ENCODE data around the gene FAM209B.

FAM209B gene

DNA sequence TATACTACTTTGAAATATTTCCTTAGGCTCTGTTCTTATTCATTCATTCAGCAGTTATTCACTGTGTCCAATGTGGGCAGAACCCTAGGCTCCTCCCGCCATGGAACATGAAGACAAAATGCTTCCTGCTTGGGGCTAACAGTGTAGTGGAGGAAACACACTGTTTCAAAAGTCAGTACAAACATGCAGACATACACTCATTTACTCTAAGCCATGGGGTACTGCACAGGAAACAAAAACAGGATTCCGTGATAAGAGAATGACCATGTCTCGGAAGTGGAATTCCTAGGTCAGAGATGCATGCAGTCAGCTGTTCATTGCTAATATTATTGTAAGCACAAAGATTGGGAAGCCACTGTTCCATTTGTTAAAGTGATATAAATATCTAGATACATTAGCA lies 26.9 kb upstream of the FAM209B start:
- Histone ChIP-seq H3K4me2 (ENCODE audit: low read length) (no peak overlapping the region), H3K4me1 (ENCODE audit: insufficient read depth, low read length, severe bottlenecking) (no peaks in the 10 kb centered on the region), H3K9ac (ENCODE audit: low read length) (no peak overlapping the region), H3K27me3 (ENCODE audit: insufficient read depth, low read length) (no peaks in the 10 kb centered on the region), H2AFZ (ENCODE audit: low read length) (no peak overlapping the region), H4K20me1 (ENCODE audit: insufficient read depth, low read length) (no peaks in the 10 kb centered on the region), H3K36me3 (ENCODE audit: insufficient read depth, low read length) (peaks cover 8% of the 10 kb centered on the region; the same call in 1 of the 2 replicates), H3K9me3 (ENCODE audit: low read length) (no peaks in the 10 kb centered on the region), H3F3A (ENCODE audit: insufficient read depth, low read length) (no peaks in the 10 kb centered on the region), H3K27ac (ENCODE audit: low read depth, low read length, poor library complexity, severe bottlenecking) (no peak overlapping the region), H3K4me3 (ENCODE audit: low read depth, low read length, poor library complexity, severe bottlenecking) (no peak overlapping the region), H3K79me2 (ENCODE audit: insufficient read depth, low read length) (no peaks in the 10 kb centered on the region), H3K9me2 (ENCODE audit: low read depth, low read length) (no peaks in the 10 kb centered on the region)
- TF ChIP-seq, protein P1, sequence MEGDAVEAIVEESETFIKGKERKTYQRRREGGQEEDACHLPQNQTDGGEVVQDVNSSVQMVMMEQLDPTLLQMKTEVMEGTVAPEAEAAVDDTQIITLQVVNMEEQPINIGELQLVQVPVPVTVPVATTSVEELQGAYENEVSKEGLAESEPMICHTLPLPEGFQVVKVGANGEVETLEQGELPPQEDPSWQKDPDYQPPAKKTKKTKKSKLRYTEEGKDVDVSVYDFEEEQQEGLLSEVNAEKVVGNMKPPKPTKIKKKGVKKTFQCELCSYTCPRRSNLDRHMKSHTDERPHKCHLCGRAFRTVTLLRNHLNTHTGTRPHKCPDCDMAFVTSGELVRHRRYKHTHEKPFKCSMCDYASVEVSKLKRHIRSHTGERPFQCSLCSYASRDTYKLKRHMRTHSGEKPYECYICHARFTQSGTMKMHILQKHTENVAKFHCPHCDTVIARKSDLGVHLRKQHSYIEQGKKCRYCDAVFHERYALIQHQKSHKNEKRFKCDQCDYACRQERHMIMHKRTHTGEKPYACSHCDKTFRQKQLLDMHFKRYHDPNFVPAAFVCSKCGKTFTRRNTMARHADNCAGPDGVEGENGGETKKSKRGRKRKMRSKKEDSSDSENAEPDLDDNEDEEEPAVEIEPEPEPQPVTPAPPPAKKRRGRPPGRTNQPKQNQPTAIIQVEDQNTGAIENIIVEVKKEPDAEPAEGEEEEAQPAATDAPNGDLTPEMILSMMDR (IDR thresholded peaks at IDR 0.05; ENCODE audit: low read length) = no peak
- no peak for TF ChIP-seq EZH2 (IDR thresholded peaks at IDR 0.05; ENCODE audit: borderline replicate concordance, low read length)

- no peaks in the 10 kb centered on the region for H4K20me1 ChIP-seq (ENCODE audit: insufficient read depth, low read length)
- TF ChIP-seq EZH2 (IDR thresholded peaks at IDR 0.05; ENCODE audit: borderline replicate concordance, low read length) = no peak
- TF ChIP-seq, protein P1 (IDR thresholded peaks at IDR 0.05; ENCODE audit: low read length) = no peak
- no peaks in the 10 kb centered on the region for H3K4me1 ChIP-seq (ENCODE audit: insufficient read depth, low read length, severe bottlenecking)
These were observed 21.1 kb upstream of the FAM209B start for GRCh38 chr20:56511926-56512325.

GRCh38 chr20:56513161-56514150 lies 19.6 kb upstream of the FAM209B start:
- TF ChIP-seq EZH2 (IDR thresholded peaks at IDR 0.05; ENCODE audit: borderline replicate concordance, low read length) = no peak
- TF ChIP-seq, protein P1 (IDR thresholded peaks at IDR 0.05; ENCODE audit: low read length) = no peak
- no peaks in the 10 kb centered on the region for H3K9me2 ChIP-seq (ENCODE audit: low read depth, low read length)
- H3F3A ChIP-seq (ENCODE audit: insufficient read depth, low read length) = no peaks in the 10 kb centered on the region
- no peak overlapping the region for H3K4me2 ChIP-seq (ENCODE audit: low read length)
- H3K9ac ChIP-seq (ENCODE audit: low read length) = no peak overlapping the region
- H3K9me3 ChIP-seq (ENCODE audit: low read length) = no peaks in the 10 kb centered on the region
- no peak overlapping the region for H2AFZ ChIP-seq (ENCODE audit: low read length)
- no peaks in the 10 kb centered on the region for H4K20me1 ChIP-seq (ENCODE audit: insufficient read depth, low read length)
- peaks cover 32% of the 10 kb centered on the region for H3K36me3 ChIP-seq (ENCODE audit: insufficient read depth, low read length)
- H3K4me1 ChIP-seq (ENCODE audit: insufficient read depth, low read length, severe bottlenecking) = no peaks in the 10 kb centered on the region
- no peaks in the 10 kb centered on the region for H3K27me3 ChIP-seq (ENCODE audit: insufficient read depth, low read length)
- H3K27ac ChIP-seq (ENCODE audit: low read depth, low read length, poor library complexity, severe bottlenecking) = no peak overlapping the region
- no peaks in the 10 kb centered on the region for H3K79me2 ChIP-seq (ENCODE audit: insufficient read depth, low read length)
- no peak overlapping the region for H3K4me3 ChIP-seq (ENCODE audit: low read depth, low read length, poor library complexity, severe bottlenecking)

More at GRCh38 chr20:56511926-56512325, 21.1 kb upstream of the FAM209B start:
- Histone ChIP-seq H3K36me3 (ENCODE audit: insufficient read depth, low read length) (peaks cover 19% of the 10 kb centered on the region; the same call in 1 of the 2 replicates), H3F3A (ENCODE audit: insufficient read depth, low read length) (no peaks in the 10 kb centered on the region), H2AFZ (ENCODE audit: low read length) (no peak overlapping the region), H3K9ac (ENCODE audit: low read length) (no peak overlapping the region), H3K27ac (ENCODE audit: low read depth, low read length, poor library complexity, severe bottlenecking) (no peak overlapping the region), H3K79me2 (ENCODE audit: insufficient read depth, low read length) (no peaks in the 10 kb centered on the region), H3K27me3 (ENCODE audit: insufficient read depth, low read length) (no peaks in the 10 kb centered on the region), H3K9me3 (ENCODE audit: low read length) (no peaks in the 10 kb centered on the region), H3K9me2 (ENCODE audit: low read depth, low read length) (no peaks in the 10 kb centered on the region), H3K4me2 (ENCODE audit: low read length) (no peak overlapping the region), H3K4me3 (ENCODE audit: low read depth, low read length, poor library complexity, severe bottlenecking) (no peak overlapping the region)

Measured in OCI-LY1 (cell line).